Skin of body (tissue), 2 donors: Measurements from ENCODE around the gene FN1. TPM values are rescaled to one million over a fixed set of nuclear protein-coding genes. Genes with fewer than 3 reads are reported as not detected.
"Not testable (repeated sequence)": the region's sequence is repeated elsewhere in the genome, so short reads cannot be mapped to it uniquely, and the experiment has no call there.

Experiments used
- DNase-seq: peaks from one replicate; lab custom pipeline; 2025; lab: John Stamatoyannopoulos, UW
- total RNA-seq: library from RNA; depleted of rRNA; stranded (reverse); fragments of >200 nt; gene quantifications from one replicate; pipeline ENCODE4 v1.2.3, GENCODE V29; 2014

Gene FN1
- total RNA-seq, 1 donor from 2014 or later, result 394 TPM

- DNase-seq, result no peak
Observed at GRCh38 chr2:215423928-215424540, 11.8 kb downstream of the FN1 start.

- no peak for DNase-seq
Observed at GRCh38 chr2:215423234-215423633, 12.6 kb downstream of the FN1 start.

- DNase-seq, result no peak
Observed at GRCh38 chr2:215422676-215423075, 13.2 kb downstream of the FN1 start.

- no peak for DNase-seq
Observed at GRCh38 chr2:215421859-215422461, 13.9 kb downstream of the FN1 start.

- no peak for DNase-seq
Observed at GRCh38 chr2:215420471-215420935, 15.4 kb downstream of the FN1 start.

GRCh38 chr2:215419769-215420470, 15.9 kb downstream of the FN1 start:
- no peak for DNase-seq

- no peak for DNase-seq
Observed at GRCh38 chr2:215419113-215419512, 16.8 kb downstream of the FN1 start.

GRCh38 chr2:215418064-215418963, 17.6 kb downstream of the FN1 start:
- DNase-seq, result no peak

GRCh38 chr2:215417400-215417951, 18.4 kb downstream of the FN1 start:
- no peak for DNase-seq

GRCh38 chr2:215416656-215417055, 19.2 kb downstream of the FN1 start:
- no peak for DNase-seq

- DNase-seq, result no peak
Observed at GRCh38 chr2:215415820-215416577, 19.9 kb downstream of the FN1 start.

- no peak for DNase-seq
Observed at GRCh38 chr2:215415218-215415617, 20.6 kb downstream of the FN1 start.

GRCh38 chr2:215414674-215415073, 21.2 kb downstream of the FN1 start:
- no peak for DNase-seq

- DNase-seq, result no peak
Observed at GRCh38 chr2:215413974-215414373, 21.9 kb downstream of the FN1 start.

- no peak for DNase-seq
Observed at GRCh38 chr2:215413484-215413777, 22.4 kb downstream of the FN1 start.

GRCh38 chr2:215411941-215412743, 23.7 kb downstream of the FN1 start:
- no peak for DNase-seq

- DNase-seq, result no peak
Observed at GRCh38 chr2:215410932-215411285, 25.0 kb downstream of the FN1 start.

GRCh38 chr2:215410181-215410931, 25.5 kb downstream of the FN1 start:
- not testable (repeated sequence) for DNase-seq
